ENCODE results near the gene DNAAF5.
A peak's percentile ranks its signal among the peaks of the same experiment; 100 is the strongest.
"Not testable (repeated sequence)": the region's sequence is repeated elsewhere in the genome, so short reads cannot be mapped to it uniquely, and the experiment has no call there.

DNAAF5 gene

DNA sequence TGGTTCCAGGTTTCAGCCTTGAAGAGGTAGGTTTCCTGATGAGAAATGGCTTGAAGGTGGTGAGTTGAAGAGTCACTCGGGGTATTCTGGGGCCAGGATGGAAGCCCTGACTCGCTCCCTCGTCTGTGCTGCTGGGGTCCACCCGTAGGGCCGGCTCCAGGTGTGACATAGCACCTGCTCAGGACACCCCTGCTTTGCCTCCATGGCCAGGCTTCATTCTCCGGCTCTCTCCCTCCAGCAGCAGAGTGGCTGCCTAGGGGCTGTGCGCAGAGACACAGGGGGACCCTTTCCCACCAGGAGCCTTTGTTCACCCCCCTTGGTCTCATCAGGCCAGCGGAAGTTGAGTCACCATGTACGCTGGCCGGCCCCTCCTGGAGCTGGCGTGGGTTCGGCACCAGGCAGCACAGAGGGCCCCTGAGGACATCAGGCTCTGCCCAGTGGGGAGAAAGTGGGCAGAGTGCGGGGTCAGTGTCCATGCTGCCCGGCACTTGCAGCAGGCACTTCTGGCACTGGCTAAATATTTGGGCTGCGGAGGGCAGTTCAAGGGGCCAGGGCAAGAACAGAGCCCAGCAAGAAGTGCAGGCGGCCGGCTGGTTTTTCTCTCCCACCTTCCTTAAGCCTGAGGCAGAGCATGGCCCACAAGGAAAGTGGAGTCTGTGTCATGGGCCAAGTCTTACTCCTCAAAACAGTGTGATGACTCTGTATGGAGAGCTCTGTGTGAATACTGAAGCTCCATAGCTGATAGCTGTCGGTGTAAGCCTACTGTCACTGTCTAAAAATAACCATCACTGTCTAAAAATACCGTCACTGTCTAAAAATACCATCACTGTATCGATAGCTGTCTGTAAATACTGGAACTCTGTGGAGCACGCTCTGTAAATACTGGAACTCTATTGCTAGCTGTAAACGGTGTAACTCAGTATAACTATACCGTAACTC lies 4.3 kb downstream of the DNAAF5 start:
- no peak for DNase-seq

DNA sequence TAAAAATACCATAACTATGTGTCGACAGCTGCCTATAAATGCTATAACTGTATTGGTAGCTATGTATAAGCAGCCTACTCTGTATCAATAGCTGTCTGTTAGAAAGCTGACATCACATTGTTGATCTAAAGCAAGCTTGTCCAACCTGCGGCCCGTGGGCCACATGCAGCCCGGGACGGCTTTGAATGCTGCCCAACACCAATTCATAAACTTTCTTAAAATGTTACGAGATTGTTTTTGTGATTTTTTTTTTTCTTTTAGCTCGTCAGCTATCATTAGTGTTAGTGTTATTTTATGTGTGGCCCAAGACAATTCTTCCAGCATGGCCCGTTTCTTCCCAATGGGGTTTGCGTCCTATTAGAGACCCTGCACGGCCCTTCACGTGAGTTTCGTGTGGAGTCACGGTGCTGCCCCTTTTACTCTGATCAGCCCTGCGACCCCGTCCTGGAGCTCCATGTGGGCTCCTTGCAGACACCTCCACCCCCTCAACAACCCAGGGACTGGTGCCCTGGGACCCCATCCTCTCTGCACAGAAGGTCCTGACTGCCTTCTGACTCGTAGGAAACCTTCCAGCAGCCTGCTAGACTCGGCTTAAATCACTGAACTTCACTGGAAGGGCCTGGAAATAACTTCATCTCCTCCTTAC lies 5.1 kb downstream of the DNAAF5 start:
- DNase-seq = no peak

- peak; percentile 46 for DNase-seq
These were observed 5.6 kb downstream of the DNAAF5 start for GRCh38 chr7:732094-732541.

- DNase-seq = no peak
These were observed 6.1 kb downstream of the DNAAF5 start for GRCh38 chr7:732556-732955.

- DNase-seq = no peak
These were observed 7.7 kb downstream of the DNAAF5 start for GRCh38 chr7:734214-734613.

- no peak for DNase-seq
These were observed 8.3 kb downstream of the DNAAF5 start for GRCh38 chr7:734808-735207.

- DNase-seq = no peak
These were observed 11.7 kb downstream of the DNAAF5 start for GRCh38 chr7:738241-738640.

- no peak for DNase-seq
These were observed 12.4 kb downstream of the DNAAF5 start for GRCh38 chr7:738723-739454.

- DNase-seq = no peak
These were observed 13.0 kb downstream of the DNAAF5 start for GRCh38 chr7:739455-739982.

GRCh38 chr7:739983-740942 lies 13.8 kb downstream of the DNAAF5 start:
- no peak for DNase-seq

DNA sequence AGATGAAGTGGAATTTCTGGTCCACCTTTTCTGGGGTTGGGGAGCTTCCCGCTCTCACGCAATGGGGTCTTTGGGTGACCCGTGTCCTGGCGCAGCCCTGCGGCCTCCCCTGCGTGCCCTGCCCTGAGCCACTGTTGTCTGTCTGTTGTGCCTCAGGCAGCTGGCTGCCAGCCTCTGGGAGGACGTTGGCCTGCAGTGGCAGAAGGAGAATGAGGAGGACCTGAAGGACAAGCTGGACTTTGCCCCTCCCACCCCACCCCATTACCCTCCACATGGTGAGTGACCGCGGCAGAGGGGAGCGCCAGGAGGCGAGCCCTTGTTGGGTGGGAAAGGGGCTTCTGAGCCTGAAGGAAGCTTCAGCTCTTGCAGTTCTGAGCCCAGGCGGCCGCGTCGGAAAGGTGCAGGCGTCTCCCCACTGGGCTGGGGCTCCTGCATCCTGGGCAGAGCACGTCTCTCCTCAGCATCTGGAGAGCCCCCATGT lies 14.7 kb downstream of the DNAAF5 start:
- no peak for DNase-seq

GRCh38 chr7:741850-742249 lies 15.4 kb downstream of the DNAAF5 start:
- DNase-seq = no peak

DNA sequence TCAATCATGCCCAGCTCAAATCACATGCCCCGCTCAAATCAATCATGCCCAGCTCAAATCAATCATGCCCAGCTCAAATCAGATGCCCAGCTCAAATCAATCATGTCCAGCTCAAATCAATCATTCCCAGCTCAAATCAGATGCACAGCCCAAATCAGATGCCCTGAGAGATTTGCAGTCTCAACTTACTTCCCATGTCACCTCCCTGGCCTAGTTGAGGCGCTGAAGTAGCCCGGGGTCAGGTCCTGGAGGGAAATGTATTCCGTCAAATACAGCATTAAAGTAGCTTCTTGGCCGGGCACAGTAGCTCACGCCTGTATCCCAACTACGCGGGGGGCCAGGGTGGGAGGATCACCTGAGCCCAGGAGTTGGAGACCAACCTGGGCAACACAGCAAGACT lies 16.3 kb downstream of the DNAAF5 start:
- no peak for DNase-seq

- not testable (repeated sequence) for DNase-seq
These were observed 17.0 kb downstream of the DNAAF5 start for GRCh38 chr7:743341-744127.

DNA sequence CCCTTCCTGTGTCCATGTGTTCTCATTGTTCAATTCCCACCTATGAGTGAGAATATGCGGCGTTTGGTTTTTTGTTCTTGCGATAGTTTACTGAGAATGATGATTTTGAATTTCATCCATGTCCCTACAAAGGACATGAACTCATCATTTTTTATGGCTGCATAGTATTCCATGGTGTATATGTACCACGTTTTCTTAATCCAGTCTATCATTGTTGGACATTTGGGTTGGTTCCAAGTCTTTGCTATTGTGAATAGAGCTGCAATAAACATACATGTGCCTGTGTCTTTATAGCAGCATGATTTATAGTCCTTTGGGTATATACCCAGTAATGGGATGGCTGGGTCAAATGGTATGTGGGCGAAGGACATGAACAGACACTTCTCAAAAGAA lies 17.6 kb downstream of the DNAAF5 start:
- DNase-seq = not testable (repeated sequence)

DNA sequence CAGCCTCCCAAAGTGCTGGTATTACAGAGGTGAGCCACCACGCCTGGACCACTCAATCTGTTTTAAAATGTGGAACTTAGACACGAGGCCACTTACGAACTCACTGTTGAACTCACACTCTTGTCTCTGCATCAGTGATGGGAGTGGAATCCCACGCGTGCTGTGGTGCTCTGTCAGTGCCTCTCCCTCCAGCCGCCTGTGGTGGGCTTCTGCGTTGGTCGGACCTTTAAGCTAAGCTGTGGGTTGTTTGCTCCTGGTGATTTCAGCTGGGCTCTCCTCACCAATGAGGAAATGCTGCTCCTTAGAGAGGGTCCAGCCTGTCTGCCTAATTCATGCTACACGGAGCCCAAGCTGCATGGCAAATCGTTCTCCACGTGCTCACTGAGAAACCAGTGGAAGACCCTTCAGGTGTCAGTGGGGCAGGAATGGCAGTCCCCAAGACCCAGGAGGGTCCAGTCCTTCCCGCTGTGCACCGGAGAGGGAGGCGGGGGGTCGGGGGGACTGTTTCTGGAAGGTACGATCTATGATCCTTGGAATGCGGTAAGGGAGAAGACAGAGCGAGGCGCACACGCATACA lies 18.4 kb downstream of the DNAAF5 start:
- no peak for DNase-seq

DNA sequence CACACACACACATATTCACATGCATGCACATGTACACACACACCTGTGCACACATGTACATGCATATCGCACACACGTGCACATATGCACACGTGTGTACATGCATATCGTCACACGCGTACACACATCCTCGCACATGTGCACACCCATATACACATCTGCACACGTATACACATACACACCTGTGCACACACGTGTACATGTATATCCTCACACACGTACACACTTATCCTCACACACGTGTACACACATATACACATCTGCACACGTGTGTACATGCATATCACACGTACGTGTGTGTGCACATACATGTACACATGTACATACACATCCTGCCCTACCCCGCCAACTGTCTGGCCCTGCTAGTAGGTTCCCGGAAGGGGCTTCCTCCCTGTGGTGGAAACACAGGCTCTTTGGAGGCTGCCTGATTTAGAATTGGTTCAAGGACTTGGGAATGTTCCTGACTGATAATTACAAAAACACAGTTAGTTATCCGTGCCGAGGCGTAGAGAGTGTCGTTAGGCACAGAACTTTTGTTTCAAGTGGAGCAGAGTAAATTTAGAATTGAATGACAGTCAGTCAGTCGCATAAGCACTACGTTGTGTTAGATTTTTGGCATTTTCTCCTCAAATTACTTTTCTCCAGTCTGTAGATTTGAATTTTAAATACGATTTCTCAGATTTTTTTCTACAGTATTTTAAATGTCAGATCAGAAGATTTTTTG lies 19.1 kb downstream of the DNAAF5 start:
- no peak for DNase-seq

DNA sequence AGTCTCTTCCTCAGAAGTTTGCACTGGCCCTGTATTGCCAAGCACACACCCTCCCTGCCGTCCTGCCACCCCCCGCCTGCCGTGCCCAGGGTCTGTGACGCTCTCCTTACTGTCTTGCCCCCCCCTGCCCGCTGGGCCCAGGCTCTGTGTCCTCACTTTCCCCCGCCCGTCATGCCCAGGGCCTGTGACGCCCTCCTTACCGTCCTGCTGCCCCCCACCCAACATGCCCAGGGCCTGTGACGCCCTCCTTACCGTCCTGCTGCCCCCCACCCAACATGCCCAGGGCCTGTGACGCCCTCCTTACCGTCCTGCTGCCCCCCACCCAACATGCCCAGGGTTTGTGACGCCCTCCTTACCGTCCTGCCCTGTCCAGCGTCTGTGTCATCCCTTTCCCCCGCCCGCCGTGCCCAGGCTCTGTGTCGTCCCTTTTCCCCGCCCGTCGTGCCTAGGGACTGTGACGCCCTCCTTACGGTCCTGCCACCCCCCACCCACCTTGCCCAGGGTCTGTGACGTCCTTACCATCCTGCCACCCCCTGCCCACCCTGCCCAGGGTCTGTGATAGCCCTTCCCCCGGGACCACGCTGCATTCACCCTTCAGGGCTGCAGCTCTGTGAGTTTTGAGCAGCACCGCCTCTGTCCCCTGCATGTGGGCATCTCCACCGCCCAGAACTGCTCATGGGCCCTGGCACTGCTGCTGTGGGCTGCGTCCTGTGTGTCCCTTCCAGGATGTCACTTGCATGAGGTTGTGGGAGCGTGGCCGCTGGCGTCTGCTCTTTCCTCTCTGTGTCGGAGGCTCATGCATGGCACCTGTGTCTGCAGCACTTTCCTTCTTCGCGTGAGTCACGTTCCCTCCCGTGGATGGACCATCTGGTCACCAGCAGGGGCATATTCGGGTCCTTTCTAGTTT lies 19.9 kb downstream of the DNAAF5 start:
- DNase-seq = no peak

- no peak for DNase-seq
These were observed 20.7 kb downstream of the DNAAF5 start for GRCh38 chr7:747186-747585.
